CD14-positive monocyte (primary cell): Measurements from ENCODE around the gene NIN. TPM values are rescaled to one million over a fixed set of nuclear protein-coding genes. Genes with fewer than 3 reads are reported as not detected.
A peak's percentile ranks its signal among the peaks of the same experiment; 100 is the strongest.

Experiments
- DNase-seq, 3 donors: peaks; one replicate each; pipeline ENCODE4 v3.0.0-alpha.2; 2011 to 2022
- H2AFZ ChIP-seq: 2 replicates; pipeline ENCODE4 v1.6.0; 2012; ENCODE audit warnings: mild to moderate bottlenecking, low read depth, low read length, inconsistent platforms; ENCODE audit not compliant: insufficient read depth, poor library complexity, severe bottlenecking
- H3K27ac ChIP-seq, 2 donors: 1 replicate in 1 of 2; 2 replicates in 1 of 2; pipeline ENCODE4 v1.5.1; 2012 to 2013; ENCODE audit warnings: low read length in 2 of 2, control low read depth in 1 of 2, inconsistent platforms in 1 of 2, low read depth in 1 of 2, mild to moderate bottlenecking in 1 of 2
- H3K27me3 ChIP-seq, 2 donors: one replicate each; pipeline versions ENCODE4 v1.6.0 to v1.6.1; 2011 to 2013; ENCODE audit warnings: low read length in 2 of 2; ENCODE audit not compliant: control insufficient read depth in 2 of 2, insufficient read depth in 2 of 2
- H3K36me3 ChIP-seq, 2 donors: replicated peaks in 1 of 2; 1 replicate in 1 of 2; 2 replicates in 1 of 2; pipeline versions ENCODE4 v1.5.1 to v1.6.1; 2012 to 2013; ENCODE audit warnings: low read length in 2 of 2, control low read depth in 1 of 2, inconsistent platforms in 1 of 2, mild to moderate bottlenecking in 1 of 2; ENCODE audit not compliant: insufficient read depth in 2 of 2, control insufficient read depth in 1 of 2
- H3K4me1 ChIP-seq, 2 donors: 1 replicate in 1 of 2; 2 replicates in 1 of 2; pipeline versions ENCODE4 v1.5.1 to v1.6.1; 2012 to 2013; ENCODE audit warnings: low read length in 2 of 2, control low read depth in 1 of 2, inconsistent platforms in 1 of 2, mild to moderate bottlenecking in 1 of 2, moderate library complexity in 1 of 2; ENCODE audit not compliant: insufficient read depth in 2 of 2, control insufficient read depth in 1 of 2
- H3K4me2 ChIP-seq: replicated peaks from 2 replicates; pipeline ENCODE3; 2012; ENCODE audit warnings: low read length, moderate library complexity, mild to moderate bottlenecking; ENCODE audit not compliant: poor library complexity, severe bottlenecking; ENCODE audit errors: extremely low read depth
- H3K4me3 ChIP-seq, 3 experiments: fragments of 200-600 bp in 1 of 3; sonication (generic) in 1 of 3; replicated peaks in 1 of 3; 1 replicate in 2 of 3; 2 replicates in 1 of 3; pipeline ENCODE4 v1.5.1; 2011 to 2013; ENCODE audit warnings: low read length in 3 of 3, mild to moderate bottlenecking in 3 of 3, control low read depth in 2 of 3, low read depth in 2 of 3, inconsistent platforms in 1 of 3, moderate library complexity in 1 of 3
- H3K79me2 ChIP-seq: 2 replicates; pipeline ENCODE4 v1.6.0; 2012; ENCODE audit warnings: mild to moderate bottlenecking, control low read depth, inconsistent platforms, low read length, moderate library complexity; ENCODE audit not compliant: insufficient read depth
- H3K9ac ChIP-seq: 2 replicates; pipeline ENCODE4 v1.6.0; 2017; ENCODE audit warnings: low read length, mild to moderate bottlenecking; ENCODE audit not compliant: insufficient read depth, poor library complexity, severe bottlenecking
- H3K9me3 ChIP-seq, 2 donors: replicated peaks in 1 of 2; 1 replicate in 1 of 2; 2 replicates in 1 of 2; pipeline versions ENCODE4 v1.5.1 to v1.6.1; 2012 to 2013; ENCODE audit warnings: low read length in 2 of 2, control low read depth in 1 of 2; ENCODE audit not compliant: control insufficient read depth in 1 of 2, insufficient read depth in 1 of 2
- H4K20me1 ChIP-seq: 2 replicates; pipeline ENCODE4 v1.6.0; 2012; ENCODE audit warnings: mild to moderate bottlenecking, low read length, control low read depth, moderate library complexity; ENCODE audit not compliant: insufficient read depth
- H3K27ac Mint-ChIP-seq, 7 donors: one replicate each; pipeline ENCODE4 v1.8.0; 2020; ENCODE audit warnings: mild to moderate bottlenecking in 7 of 7, mixed read lengths in 7 of 7, moderate library complexity in 6 of 7, inconsistent platforms in 2 of 7
- H3K27me3 Mint-ChIP-seq, 3 donors: one replicate each; pipeline ENCODE4 v1.8.0; 2021 to 2022; ENCODE audit warnings: low read depth in 3 of 3, mild to moderate bottlenecking in 3 of 3, mixed read lengths in 3 of 3, moderate library complexity in 3 of 3, inconsistent platforms in 1 of 3
- H3K36me3 Mint-ChIP-seq, 2 donors: one replicate each; pipeline ENCODE4 v1.8.0; 2020; ENCODE audit warnings: mixed read lengths in 2 of 2, inconsistent platforms in 1 of 2, mild to moderate bottlenecking in 1 of 2
- H3K4me1 Mint-ChIP-seq: one replicate; pipeline ENCODE4 v1.8.0; 2020; ENCODE audit warnings: mild to moderate bottlenecking, mixed read lengths
- H3K4me3 Mint-ChIP-seq, 2 donors: one replicate each; pipeline ENCODE4 v1.8.0; 2020; ENCODE audit warnings: mild to moderate bottlenecking in 2 of 2, mixed read lengths in 2 of 2, moderate library complexity in 1 of 2
- H3K9me3 Mint-ChIP-seq, 7 donors: one replicate each; pipeline ENCODE4 v1.8.0; 2020 to 2022; ENCODE audit warnings: mixed read lengths in 7 of 7, mild to moderate bottlenecking in 6 of 7, moderate library complexity in 6 of 7, inconsistent platforms in 2 of 7
- CTCF ChIP-seq: fragments of 200-600 bp; IDR thresholded peaks from one replicate; pipeline ENCODE4 v1.8.0; 2022; ENCODE audit warnings: antibody characterized with exemption, mild to moderate bottlenecking
- WGBS: methylation state at CpG from one replicate; pipeline ENCODE4 v1.1.5; 2013; ENCODE audit warnings: missing lambda C conversion rate; ENCODE audit not compliant: insufficient coverage; 5-methylcytosine and 5-hydroxymethylcytosine counted together
- intact Hi-C, 2 donors: fragments of 100-400 bp; cut with micrococcal nuclease; formaldehyde crosslinking; loops; one replicate each; pipeline versions ENCODE4 v1.15.0 to v1.15.1; 2023
- polyA plus RNA-seq, 3 donors: library from polyadenylated mRNA; depleted of rRNA in 1 of 3; unstranded in 2 of 3; stranded (reverse) in 1 of 3; fragments of 300-500 nt in 2 of 3; fragments of >200 nt in 1 of 3; fragmentation: Illumina TruSeq in 2 of 3; gene quantifications; 1 replicate in 2 of 3; 2 replicates in 1 of 3; pipeline ENCODE4 v1.2.3, GENCODE V29; 2012 to 2021

Gene NIN
- polyA plus RNA-seq, 3 donors = 15.3 to 29.1 (median 26.5) TPM

- H3K4me1 Mint-ChIP-seq = peaks cover 5% of the 10 kb centered on the region
- no peaks in the 10 kb centered on the region for H3K27me3 ChIP-seq
- H2AFZ ChIP-seq = no peak overlapping the region
- DNase-seq = no peak
- peaks cover 85 to 90% of the 10 kb centered on the region in 2 donors for H3K36me3 Mint-ChIP-seq
- intact Hi-C loops = no loop called here
- peaks cover 99 to 100% of the 10 kb centered on the region in 2 donors for H3K36me3 ChIP-seq
- H3K27me3 Mint-ChIP-seq = no peaks in the 10 kb centered on the region
- peak overlapping the region in 1 of 7 donors; percentile 73 for H3K27ac Mint-ChIP-seq
- H3K4me2 ChIP-seq = no peak overlapping the region
- no CpG with 5 or more reads among the region's 5 CpGs for WGBS
- peaks cover 0 to 2% (median 0%) of the 10 kb centered on the region in 7 donors for H3K9me3 Mint-ChIP-seq
- H4K20me1 ChIP-seq = peaks cover 4% of the 10 kb centered on the region
- H3K4me1 ChIP-seq = no peaks in the 10 kb centered on the region
- no peak overlapping the region for H3K4me3 Mint-ChIP-seq
- no peaks in the 10 kb centered on the region for H3K9me3 ChIP-seq
- peak overlapping the region in 1 of 2 donors; percentile 47 for H3K27ac ChIP-seq
- H3K9ac ChIP-seq = no peak overlapping the region
- no peaks in the 10 kb centered on the region for H3K79me2 ChIP-seq
- H3K4me3 ChIP-seq = no peak overlapping the region
- no peak for TF ChIP-seq CTCF
These were observed 105.2 kb downstream of the NIN start for GRCh38 chr14:50725761-50726160.

- Histone ChIP-seq H3K79me2 (no peaks in the 10 kb centered on the region), H3K9me3 (no peaks in the 10 kb centered on the region), H3K4me3 (no peak overlapping the region), H3K9ac (no peak overlapping the region), H3K4me2 (no peak overlapping the region), H3K27ac (no peak overlapping the region), H3K4me1 (no peaks in the 10 kb centered on the region), H3K27me3 (no peaks in the 10 kb centered on the region), H2AFZ (no peak overlapping the region), H4K20me1 (no peaks in the 10 kb centered on the region), H3K36me3 (peaks cover 49 to 64% of the 10 kb centered on the region in 2 donors)
- Mint-ChIP-seq H3K4me1 (no peaks in the 10 kb centered on the region), H3K27me3 (peaks cover 0 to 2% (median 0%) of the 10 kb centered on the region in 3 donors), H3K4me3 (no peak overlapping the region), H3K9me3 (no peaks in the 10 kb centered on the region), H3K36me3 (peaks cover 44 to 45% of the 10 kb centered on the region in 2 donors), H3K27ac (no peak overlapping the region)
- TF ChIP-seq CTCF = no peak
- no peak for DNase-seq
- WGBS = no CpG with 5 or more reads among the region's 1 CpG
- intact Hi-C loops = no loop called here
These were observed 110.8 kb downstream of the NIN start for GRCh38 chr14:50719911-50720759.
